GM19025 (cell line): ENCODE measurements around the gene SLC1A3.

Source experiments
- ATAC-seq: cut with Tn5 transposase; IDR thresholded peaks from one replicate; pipeline ENCODE4 v1.9.1; 2021; ENCODE audit warnings: mild to moderate bottlenecking, low read depth, moderate library complexity; ENCODE audit not compliant: unreplicated experiment

Gene SLC1A3

DNA sequence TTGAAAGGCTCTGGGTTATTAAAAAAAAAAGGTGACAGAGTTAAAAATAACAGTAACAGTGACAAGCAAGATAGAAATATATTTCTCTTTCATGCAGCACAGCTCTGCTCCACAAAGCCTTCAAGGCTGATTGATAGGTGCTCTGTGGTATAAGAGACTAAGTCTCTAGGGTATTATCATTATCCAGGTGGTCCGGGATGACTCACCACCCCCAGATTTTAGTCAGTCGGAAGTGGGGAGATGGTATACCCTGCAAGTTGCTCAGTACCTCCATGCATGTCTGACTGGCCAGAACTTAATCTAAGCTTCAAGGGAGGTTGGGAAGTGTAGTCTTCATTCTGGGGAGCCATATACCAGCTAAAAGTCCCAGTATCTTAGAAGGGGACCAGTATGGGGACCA lies 76.1 kb downstream of the SLC1A3 start:
- no peak for ATAC-seq

DNA sequence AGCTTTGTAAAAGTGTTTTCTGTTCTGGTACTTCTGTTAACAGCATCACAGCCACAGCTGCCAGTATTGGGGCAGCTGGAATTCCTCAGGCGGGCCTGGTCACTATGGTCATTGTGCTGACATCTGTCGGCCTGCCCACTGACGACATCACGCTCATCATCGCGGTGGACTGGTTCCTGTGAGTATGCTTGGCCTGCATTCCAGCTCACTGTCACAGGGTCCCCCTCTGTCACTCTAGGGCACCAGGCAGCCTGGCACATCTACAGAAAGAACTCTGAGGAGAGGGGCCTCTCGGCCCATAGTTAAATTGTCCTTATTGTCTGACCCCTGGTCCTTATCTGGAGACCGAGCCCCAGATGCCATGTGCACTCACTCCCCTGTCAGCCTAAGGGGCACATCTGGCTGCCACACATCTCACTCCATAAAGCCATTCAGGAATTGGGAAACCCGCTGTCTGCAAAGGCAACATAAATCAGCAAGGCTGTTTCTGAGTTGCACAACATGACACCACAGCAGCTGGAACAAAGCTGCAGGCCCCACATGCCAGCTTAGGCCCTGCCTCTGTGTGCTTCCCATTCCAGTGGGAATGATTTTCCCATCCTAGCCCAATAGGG lies 77.5 kb downstream of the SLC1A3 start:
- no peak for ATAC-seq

DNA sequence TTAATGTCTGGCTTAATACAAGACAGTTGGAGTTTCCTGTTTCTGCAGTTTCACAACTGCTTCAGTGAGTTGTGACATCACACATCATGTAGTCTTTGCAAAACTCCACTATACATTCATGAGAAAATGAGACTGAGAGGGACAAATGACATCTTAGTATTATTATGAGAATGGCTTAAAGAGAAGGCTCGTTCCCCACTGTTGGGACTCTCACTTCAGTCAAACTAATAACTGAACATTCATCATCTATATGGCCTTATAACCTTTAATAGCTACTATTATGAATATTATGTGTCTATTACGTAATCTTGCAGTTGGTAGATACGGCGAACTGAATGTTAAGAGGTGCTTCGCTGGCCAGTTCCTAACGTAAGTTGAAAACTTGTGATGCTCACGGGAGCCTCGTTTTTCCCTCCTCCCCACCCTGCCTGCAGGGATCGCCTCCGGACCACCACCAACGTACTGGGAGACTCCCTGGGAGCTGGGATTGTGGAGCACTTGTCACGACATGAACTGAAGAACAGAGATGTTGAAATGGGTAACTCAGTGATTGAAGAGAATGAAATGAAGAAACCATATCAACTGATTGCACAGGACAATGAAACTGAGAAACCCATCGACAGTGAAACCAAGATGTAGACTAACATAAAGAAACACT lies 79.4 kb downstream of the SLC1A3 start:
- ATAC-seq = no peak

DNA sequence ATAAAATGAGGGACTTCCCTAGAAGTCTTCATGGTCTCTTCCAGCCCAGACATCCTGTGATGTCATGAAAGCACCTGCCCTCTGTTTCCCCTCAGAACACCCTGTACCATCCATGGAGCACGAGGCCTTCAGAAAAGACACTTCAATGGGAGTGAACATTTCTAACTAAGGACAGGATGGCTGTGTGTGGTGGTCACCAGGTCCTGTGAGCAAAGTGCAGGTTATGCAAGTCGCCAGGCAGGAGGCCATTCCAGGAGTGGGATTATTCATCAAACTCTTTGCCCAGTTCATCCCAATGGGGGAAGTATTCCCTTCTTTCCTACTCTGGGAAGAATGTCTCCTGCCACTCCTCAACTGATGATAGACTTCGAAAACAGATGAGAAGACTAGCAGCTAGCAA lies 80.5 kb downstream of the SLC1A3 start:
- ATAC-seq = no peak

DNA sequence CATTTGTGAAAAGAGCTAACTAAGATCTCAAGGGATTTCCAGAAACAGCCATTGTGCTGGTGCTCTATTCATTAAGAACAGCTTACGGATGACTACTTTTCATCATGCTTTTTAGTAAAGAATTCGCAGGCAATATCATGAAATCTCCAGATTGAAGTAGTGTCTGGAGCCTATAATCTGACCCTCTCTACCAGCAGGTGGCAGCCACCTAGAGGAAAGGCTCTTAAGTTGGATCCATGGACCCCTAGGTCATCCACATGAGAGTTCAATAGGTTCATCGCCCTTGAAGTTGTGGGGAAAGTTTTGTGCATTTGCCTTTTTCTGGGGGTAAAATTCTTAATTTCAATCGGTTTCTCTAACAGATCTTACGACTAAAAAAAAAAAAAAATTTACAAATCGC lies 82.3 kb downstream of the SLC1A3 start:
- no peak for ATAC-seq

DNA sequence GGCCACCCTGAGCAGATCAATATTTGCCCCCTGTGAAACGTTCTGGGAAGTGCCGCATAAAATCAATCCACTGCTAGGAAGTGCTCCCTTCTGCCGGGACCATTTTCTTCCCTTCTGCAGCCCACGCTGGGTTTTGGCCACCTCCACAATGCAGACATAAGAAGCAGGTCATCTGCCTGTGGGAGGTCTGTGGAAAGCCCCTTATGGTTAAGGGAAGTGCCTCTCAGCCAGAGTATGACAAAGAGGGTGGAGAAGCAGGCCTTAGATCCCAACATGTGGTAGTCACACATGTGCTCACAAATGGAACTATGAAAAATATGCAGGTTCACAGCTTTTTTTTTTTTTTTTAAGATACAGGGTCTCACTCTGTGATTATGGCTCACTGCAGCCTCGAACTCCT lies 82.8 kb downstream of the SLC1A3 start:
- peak; percentile 32 for ATAC-seq

DNA sequence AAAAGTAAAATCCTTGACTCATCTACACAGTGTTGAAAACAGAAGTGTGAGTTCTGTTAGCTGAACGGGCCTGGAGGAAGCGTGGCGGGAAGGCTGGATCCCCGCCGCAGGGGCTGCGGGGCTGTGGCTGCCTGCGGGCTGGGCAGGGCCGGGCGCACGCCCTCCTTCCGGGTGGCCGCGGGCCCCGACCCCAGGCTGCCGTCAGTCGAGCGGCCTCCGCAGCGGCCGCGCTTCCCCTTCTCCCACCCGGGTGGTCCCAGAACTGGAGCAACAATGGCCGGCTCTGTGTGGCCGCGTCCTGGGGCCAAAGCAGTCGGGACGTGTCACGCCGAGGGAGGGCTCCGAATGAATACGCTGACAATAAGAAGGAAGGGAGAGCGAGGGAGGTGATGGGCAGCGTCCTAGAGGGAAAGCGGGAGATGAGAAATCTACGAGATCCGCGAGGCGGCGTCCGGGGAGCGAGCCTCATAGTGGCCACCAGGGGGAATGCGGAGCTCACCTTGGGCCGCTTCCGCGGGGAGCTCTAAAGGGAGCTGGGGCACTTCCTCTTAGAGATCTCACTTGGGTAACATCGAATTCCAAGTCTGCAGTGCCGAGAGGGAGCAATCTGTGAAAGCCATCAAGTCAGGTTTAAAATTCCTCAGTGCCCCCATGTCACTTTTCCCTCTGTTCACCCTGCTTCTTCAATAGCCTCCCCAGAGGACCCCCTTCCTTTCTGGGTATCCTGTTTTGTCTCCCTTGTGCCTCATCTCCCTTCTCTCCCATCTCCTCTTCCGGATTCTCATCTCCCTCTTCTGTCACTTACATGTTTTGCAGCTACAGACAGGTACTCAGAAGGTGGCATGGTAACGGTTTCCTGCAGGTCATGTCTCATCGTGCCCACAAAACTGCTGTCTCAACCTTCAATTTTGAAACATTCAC lies 83.9 kb downstream of the SLC1A3 start:
- ATAC-seq = peak; percentile 76

DNA sequence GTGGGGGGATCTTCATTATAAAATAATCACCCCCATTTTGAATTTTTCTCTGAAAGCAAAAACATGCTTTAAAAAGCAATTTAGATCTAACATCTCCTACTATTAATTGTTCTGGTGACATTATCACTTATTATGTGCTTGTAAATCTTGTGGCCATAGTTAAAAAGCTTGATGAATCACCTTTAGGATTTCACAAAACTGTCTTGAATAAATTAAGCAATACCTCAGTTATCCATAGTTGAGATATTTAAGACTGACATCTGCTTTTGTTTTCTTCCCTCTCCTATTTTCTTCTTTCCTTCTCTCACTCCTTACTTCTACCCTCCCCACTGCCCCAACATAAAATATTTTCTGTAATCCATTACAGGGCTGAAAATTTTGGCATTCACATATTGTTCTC lies 84.8 kb downstream of the SLC1A3 start:
- ATAC-seq = no peak

DNA sequence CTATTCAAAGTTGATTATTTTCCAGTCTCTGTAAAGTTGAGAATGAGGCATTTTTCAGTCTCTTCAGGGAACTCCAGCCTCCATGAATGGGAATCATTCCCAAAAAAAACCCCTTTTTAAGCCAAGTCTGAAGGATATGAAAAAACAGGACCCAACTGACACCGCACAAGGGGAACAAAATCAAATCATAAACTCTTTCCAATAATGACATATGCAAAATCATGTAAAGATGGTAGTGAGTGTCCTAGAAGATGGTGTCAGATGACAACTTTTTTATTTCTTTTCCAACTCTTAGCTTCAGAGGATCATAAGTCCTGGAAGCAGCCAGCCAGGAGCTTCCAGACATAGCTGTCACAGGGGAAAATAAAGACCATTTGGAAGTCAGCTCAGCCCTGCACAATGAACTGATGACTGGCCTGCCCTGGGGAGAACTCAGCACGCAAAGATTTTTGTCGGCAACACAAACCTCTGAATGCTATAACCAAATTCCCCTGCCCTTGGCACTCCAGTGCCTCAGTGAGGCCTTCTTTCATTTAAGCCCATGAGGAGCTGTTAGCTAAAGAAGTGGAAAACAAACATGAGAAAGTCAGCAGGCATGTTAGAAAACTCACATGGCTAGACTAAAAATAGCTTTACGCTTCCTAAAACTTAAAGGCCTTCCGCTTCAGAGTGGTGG lies 85.4 kb downstream of the SLC1A3 start:
- ATAC-seq = no peak

DNA sequence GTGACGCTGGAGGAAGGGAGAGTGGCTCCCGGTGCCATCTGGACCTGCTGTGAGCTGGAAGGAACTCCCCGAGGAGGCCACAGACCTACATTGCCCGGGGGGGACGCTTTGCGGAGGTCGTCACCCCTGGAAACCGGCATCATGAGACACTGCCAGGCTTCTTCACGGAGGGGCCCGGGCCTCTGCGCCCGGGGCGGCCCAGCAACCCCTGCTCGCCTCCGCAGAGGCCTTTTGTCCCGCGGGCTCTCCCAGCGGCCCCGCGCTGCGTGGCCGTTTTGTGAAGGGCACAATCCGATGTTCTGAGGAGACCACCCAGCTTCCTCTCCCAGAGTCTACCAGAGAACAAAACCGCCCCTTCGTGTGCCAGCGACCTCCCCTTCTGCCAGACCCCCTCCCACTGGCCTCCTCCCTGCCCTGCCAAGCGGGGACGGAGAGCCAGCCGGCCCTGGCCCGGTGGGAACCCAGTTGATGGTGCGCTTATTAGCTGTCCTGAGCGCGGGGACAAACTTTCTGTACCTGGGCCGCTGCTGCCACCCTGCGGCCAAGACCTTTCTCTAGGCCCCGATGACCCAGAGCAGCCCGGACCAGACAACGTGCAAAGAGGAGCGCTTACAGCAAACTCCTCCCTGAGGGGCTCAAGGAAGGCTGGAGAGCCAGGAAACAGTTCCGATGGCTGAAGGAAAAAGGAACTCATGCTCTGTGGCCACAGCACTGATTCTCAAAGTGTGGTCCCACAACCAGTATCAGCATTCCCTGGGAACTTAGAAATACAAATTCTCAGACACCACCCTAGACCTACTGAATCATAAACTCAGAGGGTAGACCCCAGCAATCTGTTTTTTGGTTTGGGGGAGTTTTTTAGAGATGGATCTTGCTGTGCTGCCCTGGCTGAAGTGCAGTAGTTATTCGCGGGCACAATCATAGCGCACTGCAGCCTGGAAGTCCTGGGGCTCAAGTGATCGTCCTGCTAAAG lies 86.7 kb downstream of the SLC1A3 start:
- peak; percentile 58 for ATAC-seq

DNA sequence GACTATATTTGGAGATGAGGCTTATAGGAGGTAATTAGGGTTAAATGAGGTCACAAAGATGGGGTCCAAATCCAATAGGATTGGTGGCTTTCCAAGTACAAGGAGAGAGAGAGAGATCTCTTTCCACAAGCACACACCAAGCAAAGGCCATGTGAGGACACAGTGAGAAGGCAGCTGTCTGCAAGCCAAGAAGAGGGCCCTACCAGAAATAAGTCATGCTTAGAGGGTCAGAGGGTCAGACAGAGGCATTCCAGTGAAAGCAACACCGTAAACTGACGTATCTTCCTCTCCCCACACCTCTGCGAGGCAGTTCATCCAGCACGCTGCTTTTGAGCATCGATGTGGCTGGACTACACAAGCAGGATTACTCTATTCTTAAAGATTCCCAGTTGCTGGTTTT lies 87.9 kb downstream of the SLC1A3 start:
- no peak for ATAC-seq

DNA sequence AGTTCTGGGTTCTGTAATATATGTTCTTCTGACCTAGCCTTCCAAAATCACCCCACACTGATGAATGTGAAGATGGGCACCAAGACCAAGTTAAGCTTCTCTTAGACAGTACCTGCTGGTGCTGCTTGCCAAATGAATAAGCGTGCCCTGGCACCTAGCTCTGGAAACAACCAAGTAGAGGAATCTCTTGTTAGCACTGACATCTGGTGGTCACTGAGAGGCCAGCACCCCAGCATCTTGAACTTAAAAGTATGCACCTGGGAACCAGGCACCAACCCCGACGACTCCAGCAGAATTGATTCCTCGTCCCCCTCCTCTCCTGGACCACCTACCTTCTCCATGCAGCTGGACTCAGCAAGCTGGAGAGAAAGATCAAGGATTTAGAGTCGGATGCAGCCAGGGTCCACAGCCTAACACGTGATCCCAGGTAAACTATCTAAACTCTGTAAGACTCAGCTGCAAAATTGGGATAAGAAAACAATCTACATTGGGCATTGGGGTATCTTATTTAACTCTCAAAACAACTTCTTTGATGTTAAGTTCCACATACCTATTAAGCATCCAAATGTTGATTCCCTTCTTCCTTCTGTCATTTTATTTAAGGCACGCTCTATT lies 89.8 kb downstream of the SLC1A3 start:
- no peak for ATAC-seq

DNA sequence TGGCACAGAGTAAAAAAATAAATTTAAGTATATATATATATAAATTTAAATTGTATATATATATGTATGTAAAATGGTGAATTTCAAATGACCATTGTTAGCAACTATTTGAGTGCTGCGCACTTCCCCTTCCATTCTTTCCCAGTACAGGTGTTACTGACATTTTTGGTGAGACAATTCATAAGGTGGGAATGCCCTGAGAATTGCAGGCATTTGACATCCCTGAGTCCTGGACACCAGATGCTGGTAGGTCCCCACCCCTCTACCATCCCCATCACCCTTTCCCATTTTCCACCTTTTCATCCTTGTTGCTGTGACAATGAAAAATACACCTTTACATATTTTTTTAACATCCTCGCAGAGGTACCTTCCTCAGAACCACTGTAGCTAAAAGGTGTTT lies 91.6 kb downstream of the SLC1A3 start:
- ATAC-seq = no peak

DNA sequence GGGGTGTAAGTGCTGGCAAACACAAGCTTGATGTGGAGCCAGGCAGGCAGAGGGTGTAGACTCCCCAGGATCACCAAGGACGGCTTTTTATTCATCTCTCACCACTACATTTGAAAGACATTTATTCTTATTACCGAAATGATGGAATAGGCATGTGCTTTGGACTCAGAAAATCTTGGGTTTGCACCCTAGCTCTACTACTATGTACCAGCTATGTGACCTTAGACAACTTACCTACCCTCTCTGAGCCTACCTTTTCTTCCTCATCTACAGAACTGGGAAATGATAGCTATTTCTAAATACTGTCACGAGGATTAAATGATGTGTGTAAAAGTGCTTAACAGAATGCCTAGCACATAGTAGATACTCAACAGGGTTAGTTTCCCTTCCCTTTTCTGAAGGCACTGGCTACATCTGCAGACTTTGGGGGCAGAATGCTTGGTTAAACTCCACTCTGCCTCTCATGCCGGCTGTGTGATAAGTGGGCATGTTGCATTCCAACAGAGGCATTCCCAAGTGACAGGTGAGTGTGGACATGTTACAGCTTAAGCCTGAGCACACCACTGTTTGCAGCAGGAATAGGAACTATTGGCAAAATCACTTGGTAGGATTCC lies 94.8 kb downstream of the SLC1A3 start:
- ATAC-seq = peak; percentile 97

DNA sequence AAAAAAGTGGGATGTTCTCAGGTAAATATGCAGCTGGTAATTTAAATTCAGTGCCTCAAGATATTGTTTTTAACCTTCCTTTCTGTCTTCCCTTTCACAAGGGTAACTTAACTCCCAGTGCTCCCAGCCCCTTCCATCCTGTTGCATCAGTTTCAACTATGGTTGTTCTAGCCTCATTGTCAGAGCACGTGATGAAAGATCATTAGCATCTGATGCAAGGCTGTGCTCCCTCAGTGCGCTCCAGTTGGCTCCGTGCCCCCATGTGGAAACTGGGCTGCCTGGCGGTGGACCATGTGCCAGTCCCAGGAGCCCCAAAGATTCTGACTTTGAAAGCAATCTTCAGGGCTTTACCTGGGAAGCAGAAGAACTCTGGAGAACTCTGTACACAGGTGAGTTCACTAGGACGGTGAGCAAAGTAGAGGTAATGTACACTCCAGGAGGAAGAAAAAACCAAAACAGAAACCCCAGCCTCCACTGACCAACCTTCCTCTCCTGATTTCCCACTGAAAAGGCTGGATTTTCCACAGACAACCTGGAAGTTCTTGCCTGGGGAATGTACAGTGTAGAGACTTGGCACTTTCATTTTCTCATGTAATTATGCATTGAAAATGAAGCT lies 96.9 kb downstream of the SLC1A3 start:
- ATAC-seq = no peak

DNA sequence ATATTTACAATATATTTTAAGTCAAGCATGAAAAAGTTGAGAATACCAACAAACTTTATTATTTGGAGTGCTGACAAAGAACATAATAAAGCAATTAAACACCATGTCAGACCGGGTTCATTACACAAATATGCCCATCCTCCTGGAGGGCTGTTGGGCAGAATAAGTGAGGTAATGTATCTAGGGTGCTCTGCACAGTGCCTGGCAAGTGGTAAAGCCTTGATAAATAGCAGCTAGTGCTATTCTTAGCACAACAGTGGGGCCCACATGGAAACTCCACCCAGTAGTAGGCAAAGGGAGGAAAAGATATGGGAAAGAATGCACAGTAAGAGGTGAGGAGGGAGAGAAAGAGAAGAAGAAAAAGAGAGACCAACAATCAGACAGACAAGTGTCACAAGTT lies 97.7 kb downstream of the SLC1A3 start:
- no peak for ATAC-seq

DNA sequence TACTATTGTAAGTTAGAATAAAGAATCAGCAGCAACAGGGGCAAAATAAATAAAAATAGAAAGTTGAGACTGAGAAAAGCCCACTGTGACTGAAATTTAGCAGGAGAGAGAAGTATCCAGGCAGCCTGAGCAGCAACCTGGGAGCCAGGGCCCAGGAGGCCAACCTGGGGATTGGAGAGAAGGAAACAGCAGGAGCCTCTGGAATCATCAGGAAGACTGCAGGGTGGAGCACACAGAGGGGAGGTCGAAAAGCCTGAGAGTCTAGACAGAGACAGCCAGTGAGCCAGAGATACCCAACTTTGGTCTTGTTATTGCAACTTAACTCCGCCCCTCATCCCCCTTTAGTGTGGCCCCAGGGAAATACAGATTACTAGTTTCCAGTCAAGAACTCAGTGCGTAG lies 98.6 kb downstream of the SLC1A3 start:
- no peak for ATAC-seq

DNA sequence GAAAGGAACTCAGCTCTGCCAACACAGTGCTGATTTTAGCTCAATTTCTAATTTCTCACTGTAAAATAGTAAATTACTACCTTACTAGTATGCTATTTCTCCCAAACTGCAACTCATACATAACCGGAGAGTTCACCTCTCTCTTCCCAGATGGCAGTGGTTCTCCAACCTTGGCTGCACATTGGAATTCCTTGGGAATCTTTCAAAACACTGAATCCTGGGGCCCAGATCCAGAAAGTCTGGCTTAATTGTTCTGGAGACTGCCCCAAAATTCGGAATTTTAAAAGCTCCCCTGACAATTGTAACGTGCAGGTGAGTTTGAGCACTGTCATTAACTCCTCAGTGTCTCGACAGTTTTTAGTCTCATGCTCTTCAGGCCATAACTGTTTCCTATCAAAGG lies 100.3 kb downstream of the SLC1A3 start:
- no peak for ATAC-seq

DNA sequence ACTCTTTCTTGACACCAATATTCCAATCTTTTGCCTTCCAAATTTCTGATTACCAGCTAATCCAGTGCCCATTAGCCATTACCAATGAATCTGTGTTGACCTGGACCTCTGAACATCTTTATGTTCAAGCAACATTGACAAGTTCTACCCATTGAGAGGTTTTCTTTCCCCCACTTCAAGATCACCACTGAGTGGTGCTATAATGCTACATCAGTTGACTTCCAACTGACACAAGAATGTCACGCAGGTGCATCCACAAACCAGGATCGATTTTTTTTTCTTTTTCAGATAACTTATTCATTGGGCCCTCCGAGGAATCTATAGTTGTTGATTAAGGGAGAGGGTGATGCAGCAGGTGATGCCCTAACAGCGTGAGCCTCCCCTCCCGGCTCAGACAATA lies 102.6 kb downstream of the SLC1A3 start:
- ATAC-seq = no peak
